H9 (cell line): ENCODE results near the gene IFNL1. TPM values are rescaled to one million over a fixed set of nuclear protein-coding genes. Genes with fewer than 3 reads are reported as not detected.
A peak's percentile ranks its signal among the peaks of the same experiment; 100 is the strongest.

Experiments
- DNase-seq: peaks from one replicate; pipeline ENCODE4 v3.0.0-alpha.2; 2017
- H2AFZ ChIP-seq: one replicate; pipeline ENCODE4 v1.6.1; 2013; ENCODE audit warnings: mild to moderate bottlenecking, low read length, control low read depth, moderate library complexity
- H2AK5ac ChIP-seq: 2 replicates; pipeline ENCODE4 v1.6.1; 2013; ENCODE audit warnings: low read length, control low read depth, mixed read lengths; ENCODE audit not compliant: insufficient read length
- H2BK120ac ChIP-seq: one replicate; pipeline ENCODE4 v1.6.1; 2013; ENCODE audit warnings: low read depth, mild to moderate bottlenecking, low read length, control low read depth, inconsistent platforms; ENCODE audit not compliant: poor library complexity, severe bottlenecking
- H2BK12ac ChIP-seq: 2 replicates; pipeline ENCODE4 v1.6.1; 2013; ENCODE audit warnings: low read length, control low read depth, mixed read lengths, low read depth; ENCODE audit not compliant: insufficient read length
- H2BK15ac ChIP-seq: 2 replicates; pipeline ENCODE4 v1.6.1; 2013; ENCODE audit warnings: low read depth, low read length, control low read depth
- H2BK20ac ChIP-seq: one replicate; pipeline ENCODE4 v1.6.1; 2013; ENCODE audit warnings: low read depth, mild to moderate bottlenecking, low read length, control low read depth, inconsistent platforms; ENCODE audit not compliant: poor library complexity, severe bottlenecking
- H2BK5ac ChIP-seq: 2 replicates; pipeline ENCODE4 v1.6.1; 2013; ENCODE audit warnings: low read length, control low read depth, mixed read lengths; ENCODE audit not compliant: insufficient read length
- H3K14ac ChIP-seq: 2 replicates; pipeline ENCODE4 v1.6.1; 2013; ENCODE audit warnings: low read length, control low read depth; ENCODE audit not compliant: insufficient read depth
- H3K18ac ChIP-seq: 2 replicates; pipeline ENCODE4 v1.6.1; 2013; ENCODE audit warnings: low read depth, mild to moderate bottlenecking, mixed read lengths, low read length, control low read depth; ENCODE audit not compliant: insufficient read length
- H3K23ac ChIP-seq: 2 replicates; pipeline ENCODE4 v1.6.1; 2013; ENCODE audit warnings: low read length, control low read depth, mixed read lengths, low read depth; ENCODE audit not compliant: insufficient read length
- H3K23me2 ChIP-seq: 2 replicates; pipeline ENCODE4 v1.6.1; 2013; ENCODE audit warnings: low read depth, mild to moderate bottlenecking, mixed read lengths, low read length, control low read depth; ENCODE audit not compliant: insufficient read length, poor library complexity, severe bottlenecking
- H3K27ac ChIP-seq: 2 replicates; pipeline ENCODE4 v1.5.1; 2013; ENCODE audit warnings: low read length, control low read depth, mixed read lengths, low read depth; ENCODE audit not compliant: insufficient read length
- H3K27me3 ChIP-seq: 2 replicates; pipeline ENCODE4 v1.6.1; 2013; ENCODE audit warnings: low read length, control low read depth, inconsistent platforms; ENCODE audit not compliant: insufficient read depth
- H3K4ac ChIP-seq: 2 replicates; pipeline ENCODE4 v1.6.1; 2013; ENCODE audit warnings: low read depth, mild to moderate bottlenecking, control low read depth, inconsistent platforms, low read length, moderate library complexity
- H3K4me1 ChIP-seq: 2 replicates; pipeline ENCODE4 v1.6.1; 2013; ENCODE audit warnings: low read length, control low read depth, inconsistent platforms; ENCODE audit not compliant: insufficient read depth
- H3K4me2 ChIP-seq: 2 replicates; pipeline ENCODE4 v1.6.1; 2013; ENCODE audit warnings: low read length, control low read depth, mixed read lengths; ENCODE audit not compliant: insufficient read length, insufficient read depth
- H3K56ac ChIP-seq: 2 replicates; pipeline ENCODE4 v1.6.1; 2013; ENCODE audit warnings: low read depth, mild to moderate bottlenecking, mixed read lengths, low read length, control low read depth; ENCODE audit not compliant: insufficient read length
- H3K79me1 ChIP-seq: 2 replicates; pipeline ENCODE4 v1.6.1; 2013; ENCODE audit warnings: low read depth, mild to moderate bottlenecking, moderate library complexity, low read length, control low read depth, inconsistent platforms; ENCODE audit not compliant: insufficient read depth, poor library complexity, severe bottlenecking
- H3K79me2 ChIP-seq: 2 replicates; pipeline ENCODE4 v1.6.1; 2013; ENCODE audit warnings: low read length, control low read depth, inconsistent platforms; ENCODE audit not compliant: insufficient read depth
- H3K9ac ChIP-seq: 2 replicates; pipeline ENCODE4 v1.6.1; 2013; ENCODE audit warnings: low read length, control low read depth, mixed read lengths; ENCODE audit not compliant: insufficient read length; ENCODE audit errors: extremely low read depth
- H3K9me3 ChIP-seq: one replicate; pipeline ENCODE4 v1.6.1; 2013; ENCODE audit warnings: low read depth, low read length, inconsistent platforms; ENCODE audit not compliant: control insufficient read depth
- H3T11ph ChIP-seq: one replicate; pipeline ENCODE4 v1.6.1; 2013; ENCODE audit warnings: mild to moderate bottlenecking, low read length, control low read depth, inconsistent platforms
- H4K20me1 ChIP-seq: one replicate; pipeline ENCODE4 v1.6.1; 2013; ENCODE audit not compliant: control insufficient read depth, insufficient read length, insufficient read depth
- H4K5ac ChIP-seq: 2 replicates; pipeline ENCODE4 v1.6.1; 2013; ENCODE audit warnings: low read depth, mild to moderate bottlenecking, mixed read lengths, low read length, control low read depth; ENCODE audit not compliant: insufficient read length
- H4K8ac ChIP-seq: replicated peaks from 2 replicates; pipeline ENCODE4 v1.6.1; 2013; ENCODE audit warnings: low read length, control low read depth, mixed read lengths, low read depth; ENCODE audit not compliant: insufficient read length
- H4K91ac ChIP-seq: 2 replicates; pipeline ENCODE4 v1.6.1; 2013; ENCODE audit warnings: low read depth, mild to moderate bottlenecking, moderate library complexity, mixed read lengths, low read length, control low read depth; ENCODE audit not compliant: insufficient read length
- H3K27ac Mint-ChIP-seq, 3 experiments: 2 replicates in 2 of 3; 3 replicates in 1 of 3; pipeline ENCODE4 v1.8.0; 2020 to 2021; ENCODE audit warnings: mixed read lengths in 3 of 3, mild to moderate bottlenecking in 1 of 3, moderate library complexity in 1 of 3
- H3K27me3 Mint-ChIP-seq: 2 replicates; pipeline ENCODE4 v1.8.0; 2021; ENCODE audit warnings: low read depth, mild to moderate bottlenecking, moderate library complexity, mixed read lengths
- H3K36me3 Mint-ChIP-seq, 3 experiments: 2 replicates in 2 of 3; 3 replicates in 1 of 3; pipeline ENCODE4 v1.8.0; 2020 to 2021; ENCODE audit warnings: low read depth in 3 of 3, mixed read lengths in 3 of 3; ENCODE audit not compliant: insufficient read depth in 1 of 3
- H3K4me1 Mint-ChIP-seq, 2 experiments: 2 replicates each; pipeline ENCODE4 v1.8.0; 2020; ENCODE audit warnings: mixed read lengths in 2 of 2
- H3K4me3 Mint-ChIP-seq, 2 experiments: 2 replicates in 1 of 2; 3 replicates in 1 of 2; pipeline ENCODE4 v1.8.0; 2020 to 2021; ENCODE audit warnings: mild to moderate bottlenecking in 2 of 2, mixed read lengths in 2 of 2, moderate library complexity in 1 of 2
- H3K9me3 Mint-ChIP-seq, 2 experiments: 2 replicates in 1 of 2; 3 replicates in 1 of 2; pipeline ENCODE4 v1.8.0; 2020; ENCODE audit warnings: mild to moderate bottlenecking in 2 of 2, mixed read lengths in 2 of 2, moderate library complexity in 1 of 2
- CTCF ChIP-seq: fragments of 200-600 bp; sonication (generic); conservative IDR thresholded peaks from 3 replicates; pipeline ENCODE4 v1.8.0; 2021; ENCODE audit warnings: antibody characterized with exemption, mild to moderate bottlenecking
- WGBS: extraction: QIAGEN DNeasy Blood & Tissue Kit; methylation state at CpG from one replicate; pipeline ENCODE4 v1.1.7; 2013; ENCODE audit warnings: missing lambda C conversion rate, low lambda C conversion rate, mixed read lengths; ENCODE audit not compliant: insufficient read length; ENCODE audit errors: extremely low coverage; 5-methylcytosine and 5-hydroxymethylcytosine counted together
- total RNA-seq: library from RNA; stranded (reverse); gene quantifications from 2 replicates; pipeline ENCODE4 v1.2.1, GENCODE V29; 2021

Gene IFNL1
- total RNA-seq, 1 experiment from 2014 or later = not detected

GRCh38 chr19:39246951-39247669 is 49.1 kb upstream of the IFNL1 start:
- no peak overlapping the region; the same call in 1 of the 2 replicates for H3K14ac ChIP-seq
- H3K4me2 ChIP-seq = peak overlapping the region; percentile 23
- no peaks in the 10 kb centered on the region for H3K79me1 ChIP-seq
- no peak overlapping the region for H4K5ac ChIP-seq
- H3K9me3 Mint-ChIP-seq = no peaks in the 10 kb centered on the region
- no peaks in the 10 kb centered on the region for H3K36me3 Mint-ChIP-seq
- H2AFZ ChIP-seq = no peak overlapping the region
- peak overlapping the region; percentile 34 to 75 for H3K4me3 Mint-ChIP-seq
- no peak overlapping the region for H3K27ac ChIP-seq
- H3T11ph ChIP-seq = no peak overlapping the region
- WGBS = no CpG with 5 or more reads among the region's 42 CpGs
- no peak overlapping the region for H3K23ac ChIP-seq
- H3K27me3 ChIP-seq = peaks cover 35% of the 10 kb centered on the region; the same call in 1 of the 2 replicates
- no peaks in the 10 kb centered on the region for H4K20me1 ChIP-seq
- H2BK12ac ChIP-seq = no peak overlapping the region
- H2BK120ac ChIP-seq = no peak overlapping the region
- no peak overlapping the region for H4K8ac ChIP-seq
- H3K23me2 ChIP-seq = peaks cover 9% of the 10 kb centered on the region
- no peaks in the 10 kb centered on the region for H3K4me1 ChIP-seq
- H4K91ac ChIP-seq = no peak overlapping the region
- no peaks in the 10 kb centered on the region for H3K9me3 ChIP-seq
- no peak overlapping the region for H2BK20ac ChIP-seq
- no peak overlapping the region for H2BK15ac ChIP-seq
- no peak overlapping the region for H3K9ac ChIP-seq
- H3K27ac Mint-ChIP-seq = no peak overlapping the region
- DNase-seq = peak; percentile 86
- no peaks in the 10 kb centered on the region for H3K79me2 ChIP-seq
- peaks cover 2 to 5% of the 10 kb centered on the region in 2 experiments; a peak in 2 of 4 replicates for H3K4me1 Mint-ChIP-seq
- H3K18ac ChIP-seq = no peak overlapping the region
- H3K27me3 Mint-ChIP-seq = peaks cover 83% of the 10 kb centered on the region
- no peak overlapping the region for H3K56ac ChIP-seq
- no peak overlapping the region for H3K4ac ChIP-seq
- no peak for TF ChIP-seq CTCF
- H2BK5ac ChIP-seq = no peak overlapping the region
- H2AK5ac ChIP-seq = no peak overlapping the region
